Stimulated activated CD4-positive, alpha-beta T cell treated with anti-CD3 and anti-CD28 coated beads, Interleukin-15, amount 100 ng/mL, for 24 hours (primary cell): Measurements from ENCODE around the gene AFF3.

Experiments
- DNase-seq: peaks from one replicate; pipeline ENCODE4 v3.0.0-alpha.2; 2020

Gene AFF3

GRCh38 chr2:100039291-100039980 is 103.0 kb downstream of the AFF3 start:
- DNase-seq, result no peak

DNA sequence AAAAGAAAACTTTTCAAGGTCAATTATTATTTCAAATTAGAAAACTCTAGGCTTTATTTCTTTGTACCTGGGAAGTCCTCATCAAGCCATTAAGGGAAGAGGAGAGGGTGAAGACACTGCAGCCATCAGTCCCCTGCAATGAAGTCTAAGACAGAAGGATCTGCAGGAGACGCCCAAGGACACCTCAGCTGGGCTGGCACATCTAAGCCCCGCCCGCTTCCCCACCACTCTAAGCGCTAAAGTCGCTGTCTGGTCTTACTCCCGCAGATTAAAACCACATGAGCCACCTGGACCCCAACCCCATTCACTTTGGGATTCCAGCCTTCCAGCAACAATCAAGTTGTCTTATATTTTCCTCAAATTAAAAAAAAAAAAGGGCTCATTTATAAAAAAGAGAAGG is 104.4 kb downstream of the AFF3 start:
- DNase-seq, result no peak

GRCh38 chr2:100036793-100037192 is 105.6 kb downstream of the AFF3 start:
- DNase-seq, result no peak

DNA sequence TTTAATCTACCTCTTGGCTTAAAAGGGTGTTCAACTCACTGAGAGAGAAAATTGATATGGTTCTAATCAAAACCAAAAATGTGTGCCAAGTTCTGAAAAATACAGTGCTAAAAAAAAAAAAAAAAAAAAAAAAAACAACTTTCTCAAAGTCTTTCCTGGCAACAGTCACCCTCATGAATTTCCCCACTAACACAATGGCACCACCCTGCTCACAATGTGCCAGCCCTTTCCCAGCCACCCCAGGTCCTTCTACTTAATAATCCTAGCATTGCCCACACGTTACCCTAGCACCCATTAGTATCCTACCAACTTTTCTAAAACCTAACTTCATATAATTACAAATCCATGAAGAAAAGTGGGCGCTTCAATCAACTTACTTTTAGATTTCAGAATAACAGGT is 106.4 kb downstream of the AFF3 start:
- no peak for DNase-seq

- DNase-seq, result no peak
These were observed 108.0 kb downstream of the AFF3 start for GRCh38 chr2:100034431-100034830.

DNA sequence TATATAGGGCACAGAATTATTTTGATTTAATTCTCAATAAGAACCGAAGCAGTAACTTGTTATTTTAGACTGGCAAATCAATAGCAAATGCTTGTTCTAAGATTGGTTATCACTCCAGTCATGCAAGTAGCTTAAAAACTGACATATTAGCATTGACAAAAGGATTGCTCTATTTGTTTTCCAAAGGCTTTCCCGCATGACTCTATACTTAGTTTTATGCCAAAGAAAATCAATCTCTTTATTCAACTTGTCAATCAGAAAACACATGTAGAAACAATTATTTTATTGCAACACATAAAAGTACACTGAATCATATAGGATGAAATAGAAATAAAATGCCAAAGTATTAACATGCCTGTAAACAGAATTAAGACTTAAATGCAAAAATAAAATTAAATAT is 108.4 kb downstream of the AFF3 start:
- no peak for DNase-seq

GRCh38 chr2:100031604-100032003 is 110.8 kb downstream of the AFF3 start:
- no peak for DNase-seq

DNA sequence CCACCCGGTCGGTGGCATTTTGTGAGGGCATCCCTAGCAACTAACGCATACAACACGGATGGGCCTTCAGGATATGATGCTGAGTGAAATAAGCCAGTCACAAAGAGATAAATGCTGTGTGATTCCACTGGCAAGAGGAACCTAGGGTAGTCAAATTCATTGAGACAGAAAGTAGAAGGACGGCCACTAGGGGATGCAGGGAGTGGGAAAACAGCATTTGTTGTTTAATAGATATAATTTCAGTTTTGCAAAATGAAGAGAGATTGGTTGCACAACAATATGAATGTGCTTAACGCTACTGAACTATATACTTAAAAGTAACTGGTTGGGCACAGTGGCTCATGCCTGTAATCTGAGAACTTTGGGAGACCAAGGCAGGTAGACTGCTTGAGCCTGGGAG is 112.9 kb downstream of the AFF3 start:
- no peak for DNase-seq

DNA sequence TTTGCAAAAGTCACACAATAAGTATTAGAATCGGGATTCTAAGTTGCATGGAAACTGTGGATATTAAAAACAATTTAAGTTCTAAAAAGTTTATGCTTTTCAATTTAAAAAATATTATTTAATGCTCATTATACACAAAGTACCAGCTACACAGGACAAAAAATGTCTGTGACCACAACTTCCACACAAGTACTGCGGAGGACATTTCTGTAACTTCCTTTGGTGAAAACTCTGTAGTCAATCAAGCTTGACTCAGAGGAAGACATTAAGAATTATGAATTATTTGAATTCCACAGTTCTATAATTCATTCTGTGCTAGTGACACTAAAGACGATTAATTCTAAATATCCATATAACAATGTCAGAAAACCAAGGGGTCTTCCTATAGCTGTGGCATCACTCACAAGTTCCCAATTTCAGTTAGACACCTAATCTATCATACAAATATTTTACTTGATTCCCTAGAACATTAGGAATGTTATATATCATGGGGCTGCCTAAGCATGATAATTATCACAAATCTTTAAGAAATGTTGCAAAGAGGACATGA is 120.5 kb downstream of the AFF3 start:
- no peak for DNase-seq

DNA sequence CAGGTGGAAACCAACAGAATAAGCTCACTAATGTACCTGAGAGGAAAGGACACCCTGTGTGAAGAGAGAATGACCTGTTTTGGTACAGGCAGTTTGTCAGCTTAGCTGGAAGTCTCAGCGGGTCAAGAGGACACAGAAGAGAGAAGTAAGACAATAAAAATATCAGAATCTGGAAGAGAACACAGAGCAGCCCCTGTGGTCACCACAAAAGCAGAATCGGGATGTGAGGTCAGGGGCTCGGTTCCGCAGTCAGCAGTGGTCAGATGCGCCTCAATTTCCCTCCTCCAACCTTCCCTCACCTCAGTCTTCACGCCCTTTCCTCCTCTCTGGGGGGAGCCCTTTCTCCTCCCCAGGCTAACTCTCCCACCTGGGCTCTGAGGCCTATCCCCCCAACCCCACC is 122.9 kb downstream of the AFF3 start:
- DNase-seq, result no peak

GRCh38 chr2:100018341-100019193 is 123.8 kb downstream of the AFF3 start:
- DNase-seq, result no peak

- no peak for DNase-seq
These were observed 124.8 kb downstream of the AFF3 start for GRCh38 chr2:100017633-100018032.

GRCh38 chr2:100016756-100017155 is 125.6 kb downstream of the AFF3 start:
- DNase-seq, result no peak

DNA sequence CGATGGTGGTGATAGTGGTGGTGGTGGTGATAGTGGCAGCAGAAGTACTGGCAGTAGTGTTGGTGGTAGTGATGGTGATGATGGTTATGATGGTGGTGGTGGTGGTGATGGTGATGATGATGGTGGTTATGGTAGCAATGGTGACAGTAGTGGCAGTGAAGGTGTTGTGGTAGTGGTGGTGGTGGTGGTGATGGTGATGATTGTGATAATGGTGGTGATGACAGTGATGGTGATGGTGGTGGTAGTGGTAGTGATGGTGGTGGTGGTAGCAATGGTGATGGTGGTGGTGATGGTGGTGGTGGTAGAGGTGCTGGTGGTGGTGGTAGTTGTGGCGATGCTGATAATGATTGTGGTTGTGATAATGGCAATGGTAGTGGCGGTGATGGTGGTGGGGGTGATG is 126.5 kb downstream of the AFF3 start:
- no peak for DNase-seq

DNA sequence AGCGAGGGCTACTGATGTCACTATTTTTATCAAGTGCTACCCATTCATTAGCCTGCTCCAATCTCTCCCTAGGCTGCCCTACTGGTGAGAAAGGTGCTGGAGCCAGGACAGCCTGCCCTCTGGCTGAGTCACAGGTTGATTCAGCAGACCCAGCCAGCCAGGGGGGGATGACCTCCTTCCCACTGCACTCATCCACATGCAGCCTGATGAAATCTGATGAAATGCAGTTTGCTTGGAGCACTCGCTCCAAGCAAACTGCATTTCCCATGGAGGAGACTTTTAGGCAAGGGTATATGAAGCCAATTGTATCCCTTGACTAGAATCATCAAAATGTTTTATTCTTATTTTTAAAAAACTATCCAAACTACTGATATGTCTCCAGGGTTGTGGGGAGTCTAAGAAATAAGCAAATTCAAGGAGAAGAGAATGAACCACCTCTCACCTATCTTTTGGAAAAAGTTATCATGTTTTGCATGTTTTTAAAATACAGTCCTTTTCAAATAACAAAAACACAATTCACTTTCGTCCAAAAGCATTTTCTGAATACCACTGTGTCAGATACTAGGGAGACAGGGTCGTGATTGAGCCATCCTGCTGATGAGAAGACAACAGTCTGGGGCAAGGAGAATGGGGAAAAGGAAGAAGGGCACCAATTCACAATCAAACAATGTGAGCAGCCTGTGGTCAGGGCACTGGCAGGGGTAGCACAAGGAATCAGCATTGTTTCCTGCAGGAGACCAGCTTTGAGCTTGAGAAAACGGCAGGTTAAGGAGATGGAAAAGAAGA is 128.3 kb downstream of the AFF3 start:
- DNase-seq, result no peak

DNA sequence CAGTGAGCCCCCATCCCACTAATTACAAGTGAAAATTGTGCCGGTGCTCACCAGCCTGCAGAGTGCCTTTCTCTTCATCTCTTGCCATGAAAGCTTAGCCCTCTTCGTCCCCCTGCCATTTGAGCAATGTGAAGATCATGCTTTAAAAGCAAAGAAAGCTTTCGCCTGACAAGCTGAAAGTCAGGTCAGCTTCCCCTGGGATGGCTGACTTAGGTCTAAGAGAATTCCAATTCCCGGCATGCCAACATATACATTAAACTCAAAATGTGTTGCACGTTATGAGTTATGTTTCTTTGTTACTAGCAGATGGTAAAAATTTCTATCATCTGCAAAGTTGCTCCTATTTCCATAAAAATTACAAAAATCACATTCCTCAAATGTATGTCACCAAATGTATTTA is 129.8 kb downstream of the AFF3 start:
- DNase-seq, result no peak

DNA sequence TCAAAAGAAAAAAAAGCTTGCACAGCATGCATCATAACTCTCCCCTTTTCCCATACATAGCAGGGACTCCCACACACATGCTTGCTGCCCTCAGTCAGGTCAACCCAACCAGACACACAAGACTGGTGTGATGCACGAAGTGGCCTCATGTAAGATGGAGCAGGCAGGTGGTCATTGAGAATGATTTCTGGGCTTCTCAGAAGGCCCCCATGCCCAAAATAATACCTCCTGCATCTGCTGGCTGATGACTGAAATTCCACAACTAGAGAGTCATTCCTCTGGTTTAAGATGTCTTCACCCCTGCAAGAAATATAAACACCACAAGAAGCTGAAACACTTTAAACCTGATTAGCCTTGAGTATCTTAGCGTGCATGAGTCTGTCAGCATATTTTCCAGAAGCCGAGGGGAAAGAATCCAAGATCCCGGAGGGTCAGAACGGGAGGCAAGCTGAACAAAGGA is 131.1 kb downstream of the AFF3 start:
- no peak for DNase-seq

DNA sequence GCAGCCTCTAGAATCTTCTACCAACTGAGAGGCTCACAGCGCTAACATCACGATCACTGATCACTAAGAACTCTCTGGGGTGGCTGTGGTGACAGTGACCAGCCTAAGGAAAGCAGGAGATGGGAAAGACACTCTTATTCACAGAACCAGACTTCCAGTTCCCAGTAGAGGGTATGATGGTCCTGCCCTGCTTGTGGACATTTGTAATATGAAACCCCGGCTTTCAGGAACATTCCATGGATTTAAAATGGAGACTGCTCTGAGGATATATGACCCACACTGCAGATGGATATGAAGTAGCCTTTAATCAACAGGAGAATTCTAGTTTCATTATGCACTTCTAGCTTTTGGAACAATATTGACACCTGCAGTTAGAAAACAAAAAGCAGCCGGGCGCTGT is 131.8 kb downstream of the AFF3 start:
- no peak for DNase-seq

DNA sequence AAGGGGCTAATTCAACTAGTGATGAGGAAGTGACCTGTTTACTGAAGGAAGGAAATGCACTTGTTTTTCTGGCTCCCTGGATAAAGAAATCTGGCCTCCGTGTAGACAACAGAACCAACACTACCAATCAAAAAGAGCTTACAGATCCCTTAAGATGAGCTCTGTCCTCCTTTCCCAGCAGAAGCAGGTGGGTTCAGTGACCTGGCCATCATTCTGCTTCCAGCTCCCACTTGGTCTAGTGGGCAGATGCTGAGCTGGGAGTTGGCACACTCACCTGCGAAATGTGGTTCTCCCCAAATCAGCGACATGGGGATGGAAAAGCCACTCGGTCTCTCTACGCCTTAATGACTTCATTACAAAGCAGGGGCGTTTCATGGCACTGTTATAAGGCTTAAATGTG is 132.6 kb downstream of the AFF3 start:
- DNase-seq, result no peak

- DNase-seq, result no peak
These were observed 133.4 kb downstream of the AFF3 start for GRCh38 chr2:100008956-100009355.

DNA sequence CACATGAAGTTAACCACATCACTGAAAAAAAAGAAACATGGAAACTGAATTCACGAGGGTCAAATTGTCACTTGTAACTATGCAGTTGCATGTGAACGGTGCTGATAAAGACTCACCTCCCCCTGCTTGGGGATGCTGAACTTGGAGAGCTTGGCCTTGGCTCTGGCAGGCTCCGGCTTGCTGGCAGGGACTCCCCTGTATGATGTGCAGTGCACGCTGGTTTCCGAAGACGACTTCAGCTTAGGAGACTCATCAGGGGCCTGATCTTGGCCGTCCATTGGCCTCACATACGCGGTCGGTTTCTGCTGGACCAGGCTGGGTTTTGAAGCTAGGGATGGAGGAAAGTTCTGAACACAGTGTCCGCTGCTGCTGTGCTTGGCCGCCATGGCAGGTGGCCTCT is 135.9 kb downstream of the AFF3 start:
- DNase-seq, result no peak

- no peak for DNase-seq
These were observed 137.4 kb downstream of the AFF3 start for GRCh38 chr2:100004959-100005387.

GRCh38 chr2:100004348-100004884 is 138.0 kb downstream of the AFF3 start:
- DNase-seq, result no peak
